NK-92 (cell line): ENCODE measurements around the gene LAMB4.

Experiments used
- DNase-seq: peaks from one replicate; lab custom pipeline; 2025; ENCODE audit not compliant: unreplicated experiment; lab: John Stamatoyannopoulos, UW

LAMB4 gene

DNA sequence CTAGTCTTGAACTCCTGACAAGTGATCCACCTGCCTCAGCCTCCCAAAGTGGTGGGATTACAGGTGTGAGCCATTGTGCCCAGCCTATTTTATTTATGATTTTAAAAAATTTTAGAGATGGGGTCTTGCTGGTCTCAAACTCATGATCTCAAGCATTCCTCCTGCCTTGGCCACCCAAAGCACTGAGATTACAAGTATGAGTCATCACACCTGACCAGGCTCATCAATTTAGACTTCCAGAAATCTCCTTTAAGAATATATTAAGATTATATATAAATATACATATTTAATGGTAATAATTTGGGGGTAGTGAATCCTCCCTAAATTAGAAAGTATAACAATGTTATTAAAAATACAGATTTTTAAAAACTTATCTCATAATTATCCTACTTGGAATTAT, 156.3 kb downstream of the LAMB4 start:
- DNase-seq = no peak
